NCI-H2081 treated with DMSO at 0.1 percent for 48 hours (cell line): ENCODE data around the gene DIS3L2.
"Not testable (repeated sequence)": the region's sequence is repeated elsewhere in the genome, so short reads cannot be mapped to it uniquely, and the experiment has no call there.

Experiments used
- DNase-seq: peaks from one replicate; lab custom pipeline; 2025; lab: John Stamatoyannopoulos, UW

DIS3L2 gene

DNA sequence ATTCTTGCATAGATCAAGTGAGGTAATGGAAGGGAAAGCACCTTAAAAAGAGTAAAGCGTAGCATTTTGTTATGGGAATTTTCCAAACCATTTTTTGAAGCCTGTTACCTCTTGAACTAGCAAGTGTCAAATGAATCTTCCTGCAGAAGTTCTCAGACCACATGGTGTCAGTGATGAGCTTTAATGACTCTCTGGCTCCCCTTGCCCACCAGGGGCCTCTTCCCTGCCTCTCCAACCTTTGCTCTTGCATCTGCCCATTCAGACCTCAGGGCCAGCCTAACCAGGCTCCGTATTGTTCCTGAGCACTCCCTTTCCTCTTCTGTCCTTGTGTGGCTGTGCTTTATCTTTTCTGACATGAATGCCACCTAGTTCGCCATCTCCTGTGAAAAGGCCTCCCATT lies 155.9 kb downstream of the DIS3L2 start:
- DNase-seq, result no peak

DNA sequence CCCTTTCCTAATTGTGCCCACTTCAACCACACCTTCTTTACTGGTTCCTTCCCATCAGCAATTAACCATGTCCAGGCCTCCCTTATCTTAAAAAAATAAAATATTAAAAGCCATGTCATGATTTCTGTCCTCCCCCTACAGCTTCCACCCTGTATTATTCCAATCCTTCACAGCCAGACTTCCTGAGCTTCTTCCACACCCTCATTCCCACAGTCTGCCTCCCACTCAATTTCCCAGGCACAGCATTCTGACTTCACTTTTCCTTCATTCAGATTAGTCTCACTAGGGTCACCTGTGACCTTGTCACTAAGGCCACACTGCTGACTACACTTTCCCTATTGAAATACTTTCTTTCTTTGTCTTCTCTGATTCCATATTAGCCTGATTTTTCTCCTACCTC lies 159.4 kb downstream of the DIS3L2 start:
- no peak for DNase-seq

DNA sequence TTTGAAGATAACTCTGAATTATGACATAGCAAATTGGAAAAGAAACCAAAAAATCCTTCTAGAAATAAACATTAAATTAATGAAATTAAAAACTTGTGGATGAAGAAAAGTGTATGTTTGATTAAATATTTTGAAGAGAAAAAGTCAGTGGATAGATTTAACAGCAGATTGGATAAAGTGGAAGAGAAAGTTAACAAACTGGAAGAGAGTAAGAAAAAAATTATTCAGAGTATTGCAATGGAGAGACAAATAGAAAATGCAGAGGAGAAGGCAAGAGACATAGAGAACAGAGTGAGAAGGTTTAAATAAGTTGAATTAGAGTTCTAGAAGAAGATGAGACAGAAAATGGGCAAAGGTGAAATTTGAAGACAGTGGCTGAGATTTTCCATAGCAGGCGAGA lies 162.8 kb downstream of the DIS3L2 start:
- no peak for DNase-seq

DNA sequence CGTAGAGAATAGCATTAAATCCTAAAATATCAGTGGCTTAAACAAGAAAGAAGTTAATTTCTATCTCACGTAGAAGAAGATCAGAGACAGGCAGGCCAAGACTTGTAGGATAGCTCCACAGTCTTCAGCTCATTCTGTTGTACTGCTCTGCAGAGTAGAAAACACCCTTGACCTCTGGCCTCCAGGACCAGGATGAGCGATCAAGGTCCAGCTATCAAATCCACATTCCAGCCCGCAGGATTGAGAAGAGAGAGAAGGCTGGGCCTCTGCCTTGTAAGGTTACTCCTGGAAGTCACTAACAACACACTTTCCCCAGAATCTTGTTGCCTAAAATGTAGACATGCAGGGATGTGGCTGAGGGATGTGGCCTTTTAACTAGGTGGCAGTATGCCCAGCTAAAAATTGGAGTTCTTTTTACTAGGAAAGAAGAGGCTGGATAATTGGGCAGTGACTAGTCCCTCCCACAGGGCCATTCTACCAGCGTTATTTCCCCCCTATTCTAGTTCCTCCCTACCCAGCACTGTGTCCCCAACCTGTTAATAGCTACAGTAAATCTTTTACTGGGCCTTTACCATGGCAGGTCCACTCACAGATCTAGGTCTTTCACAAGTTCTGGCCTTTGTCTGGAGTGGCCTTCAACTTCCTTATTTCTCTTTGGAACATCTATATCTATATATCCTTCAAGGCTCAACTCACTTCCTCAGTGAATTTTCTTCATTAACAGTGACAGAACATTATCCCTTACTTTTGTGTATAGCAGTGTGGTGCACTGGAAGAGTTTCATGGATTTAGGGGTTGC lies 165.0 kb downstream of the DIS3L2 start:
- DNase-seq, result no peak

DNA sequence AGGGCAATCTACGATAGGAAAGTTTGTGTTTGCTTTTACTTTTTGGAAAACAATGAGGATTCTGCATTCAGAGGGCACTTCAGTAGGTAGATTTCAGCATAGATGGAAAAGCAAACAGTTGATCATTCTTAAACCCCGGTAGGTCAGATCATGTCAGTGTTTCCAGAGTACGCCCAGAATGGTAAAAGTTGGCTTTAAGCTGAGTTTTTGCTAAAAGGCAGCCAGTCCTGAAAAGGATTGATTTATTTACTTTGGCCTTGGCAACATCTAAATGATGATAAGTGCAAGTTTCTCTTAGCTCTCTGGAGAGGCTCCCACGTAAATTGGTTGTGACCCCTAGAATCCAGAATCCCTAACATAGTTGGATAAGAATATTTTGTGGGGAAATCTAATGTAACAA lies 168.0 kb downstream of the DIS3L2 start:
- no peak for DNase-seq

DNA sequence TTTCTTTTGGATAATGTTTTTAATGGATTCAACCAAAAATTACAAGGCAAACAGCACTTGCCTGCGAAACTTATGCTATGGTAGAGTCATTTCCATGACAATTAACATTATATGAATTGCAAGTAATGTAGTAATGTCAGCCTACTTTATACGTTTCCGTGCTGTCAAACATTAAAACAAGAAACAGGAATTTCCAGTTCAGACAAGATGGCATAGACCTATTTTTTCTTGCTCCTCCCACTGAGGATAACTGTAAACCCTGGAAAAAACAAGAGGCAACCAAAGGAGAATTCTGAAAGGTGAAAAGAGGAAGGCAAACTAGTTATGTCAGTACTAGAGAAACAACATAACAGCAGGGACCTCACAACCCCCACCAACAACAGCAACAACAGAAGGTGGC lies 170.7 kb downstream of the DIS3L2 start:
- DNase-seq, result no peak

DNA sequence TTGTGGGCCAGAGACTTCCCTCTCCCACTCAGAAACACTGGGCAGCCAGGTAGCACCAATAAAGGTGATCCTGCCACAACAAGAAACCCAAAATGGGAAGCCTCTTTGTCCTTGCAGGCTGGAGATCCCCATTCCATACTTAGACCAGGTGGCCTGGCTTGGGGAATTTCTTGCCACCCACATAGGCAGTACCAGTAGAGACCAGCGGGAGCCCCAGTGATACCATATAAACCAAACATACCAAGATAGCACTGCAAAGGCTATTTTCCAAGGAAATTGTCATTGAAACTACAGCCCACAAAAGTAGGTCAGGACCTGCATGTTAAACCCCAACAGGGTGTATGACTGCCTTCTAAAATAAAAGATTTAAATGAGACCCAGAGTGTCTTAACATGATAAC lies 171.6 kb downstream of the DIS3L2 start:
- DNase-seq, result no peak

DNA sequence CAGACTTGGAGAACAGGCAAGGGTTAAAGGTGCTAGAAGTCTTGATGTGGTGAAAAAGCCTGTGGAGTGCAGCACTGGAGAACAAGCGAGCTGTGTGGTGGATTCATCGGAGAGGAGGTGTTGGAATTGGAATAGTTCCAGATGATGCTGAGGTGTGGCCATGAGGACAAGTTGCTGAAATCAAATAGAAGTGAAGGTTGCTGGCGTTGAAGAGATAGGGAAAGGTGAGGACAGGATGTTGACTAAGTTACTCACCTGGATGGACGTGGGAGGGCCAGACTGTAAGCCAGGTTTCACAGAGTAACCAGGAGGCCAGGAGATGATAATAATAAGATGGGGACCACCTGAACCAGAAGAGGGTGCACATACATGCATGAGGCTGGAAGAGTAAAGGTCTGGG lies 173.4 kb downstream of the DIS3L2 start:
- no peak for DNase-seq

DNA sequence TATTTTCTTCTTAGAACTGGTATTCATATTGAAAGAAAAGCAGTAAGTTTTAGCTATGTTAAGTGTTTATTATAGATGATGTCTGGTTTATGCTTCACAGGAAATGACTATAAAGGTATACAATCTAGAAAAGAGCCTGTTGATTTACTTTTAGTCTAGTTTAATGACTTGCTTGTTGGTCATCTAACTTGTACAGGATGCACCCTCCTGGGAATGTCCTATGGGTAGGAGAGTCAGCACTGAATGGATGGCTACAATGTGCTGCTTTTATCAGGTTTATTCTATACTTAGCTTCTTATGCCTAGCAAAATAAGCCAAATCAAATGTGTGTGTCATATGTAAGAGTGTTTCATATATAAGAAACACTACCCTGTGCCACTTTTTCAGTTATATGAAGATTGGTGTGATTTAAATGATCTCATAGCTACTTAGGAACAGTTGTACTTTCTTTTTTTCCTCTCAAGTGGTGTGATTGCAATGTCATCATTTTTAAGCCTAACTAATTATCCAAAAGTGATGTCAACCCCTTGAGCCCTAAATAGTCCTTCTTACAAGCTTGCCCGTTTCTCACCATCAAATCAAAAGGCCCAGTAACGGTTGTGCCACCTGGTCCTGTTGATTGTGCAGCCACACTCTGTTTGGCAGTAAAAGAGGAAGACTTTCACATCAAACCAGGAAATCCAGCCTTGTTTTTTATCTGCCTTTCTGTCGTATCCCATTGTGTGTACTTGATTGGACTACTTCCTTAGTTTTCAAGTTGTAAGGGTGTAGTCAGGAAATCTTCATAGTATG lies 176.0 kb downstream of the DIS3L2 start:
- no peak for DNase-seq

DNA sequence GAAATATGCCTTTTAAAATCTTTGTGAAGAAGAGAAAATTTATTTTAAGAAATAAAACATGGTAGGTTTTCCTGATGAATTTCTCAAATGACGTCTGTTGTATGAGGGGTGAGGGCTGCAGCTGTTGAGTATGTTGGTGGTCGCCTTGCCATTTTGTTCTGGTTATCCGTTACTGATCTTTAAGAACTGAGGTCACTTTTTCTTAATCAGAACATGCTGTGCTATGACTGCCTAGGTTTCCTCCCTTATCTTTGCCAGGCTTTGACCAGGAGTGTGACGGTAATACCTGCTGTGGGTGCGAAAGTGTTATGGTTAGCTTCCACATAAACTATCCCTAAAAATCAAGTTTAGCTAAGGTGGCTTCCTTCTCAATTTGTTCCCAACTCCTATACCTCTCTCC lies 176.9 kb downstream of the DIS3L2 start:
- no peak for DNase-seq

DNA sequence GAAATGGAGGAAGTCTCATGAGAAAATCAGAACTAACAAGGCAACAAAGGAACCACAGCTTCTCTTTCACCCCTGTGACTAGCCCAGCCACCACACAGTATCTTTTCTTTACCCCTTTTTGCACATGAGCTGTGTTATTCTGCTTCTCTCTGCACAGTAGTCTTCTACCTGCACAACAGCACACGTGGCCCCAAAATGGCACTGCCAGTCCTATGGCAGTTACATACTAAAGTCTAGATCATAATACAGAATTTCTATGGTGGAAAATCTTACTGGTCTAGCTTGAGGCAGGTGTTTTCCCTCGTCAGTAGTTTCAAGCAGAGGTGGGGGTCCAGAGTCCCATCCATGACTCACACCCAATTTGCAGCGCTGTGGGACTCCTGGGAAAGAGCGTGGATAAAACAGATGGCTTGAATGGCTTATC lies 177.7 kb downstream of the DIS3L2 start:
- DNase-seq, result no peak

DNA sequence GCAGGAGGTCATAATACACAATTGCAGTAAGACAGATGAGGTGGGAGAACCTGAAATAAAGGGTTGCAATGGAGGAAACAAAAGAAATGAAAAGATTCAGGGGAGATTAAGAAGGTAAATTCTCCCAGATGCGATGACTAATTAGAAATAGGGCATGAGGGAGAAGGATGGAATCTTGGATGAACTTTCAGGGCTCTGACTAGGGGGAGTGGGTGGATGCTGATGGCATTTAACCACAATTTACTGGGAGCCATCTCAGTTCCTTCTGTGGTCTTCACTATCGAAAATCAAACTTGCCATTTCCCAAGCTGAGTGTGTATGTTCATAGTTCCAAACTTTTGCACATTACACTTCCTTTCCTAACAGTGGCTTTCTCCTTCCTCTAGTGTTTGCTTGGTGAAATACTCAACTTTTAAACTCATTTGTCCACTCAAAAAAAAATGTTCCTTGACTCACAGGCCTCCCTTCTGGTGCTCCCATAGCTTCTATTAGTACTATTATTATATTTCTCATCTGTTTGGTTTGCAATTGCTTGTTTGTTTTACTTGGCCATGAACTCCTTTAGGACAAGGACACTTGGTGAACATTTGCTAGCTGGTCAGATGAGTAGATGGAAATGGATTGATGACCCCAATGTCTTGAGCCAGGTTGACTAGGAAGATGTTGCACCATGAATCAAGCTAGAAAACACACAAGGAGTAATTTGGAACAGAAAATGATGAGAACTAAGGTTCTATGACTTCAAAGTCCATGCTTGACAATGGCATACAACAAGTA lies 178.5 kb downstream of the DIS3L2 start:
- no peak for DNase-seq

DNA sequence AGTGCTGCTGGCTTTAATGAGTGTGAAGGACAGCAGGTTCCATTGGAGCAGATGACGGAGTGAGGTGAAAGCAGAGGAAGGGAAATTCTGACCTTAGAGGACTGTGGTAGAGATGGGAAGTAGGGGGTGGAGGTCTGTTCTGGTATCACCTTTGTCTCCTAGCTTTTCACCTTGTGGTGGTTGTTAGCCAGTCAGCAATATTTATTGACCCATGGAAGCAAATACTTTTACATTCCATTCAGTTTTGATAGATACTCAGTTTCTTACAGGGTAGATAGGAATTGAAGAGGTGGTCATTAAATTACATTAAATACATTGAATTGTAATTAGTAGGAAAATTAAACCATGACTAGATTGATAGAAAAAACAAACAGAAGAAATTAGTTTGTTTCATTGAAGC lies 180.1 kb downstream of the DIS3L2 start:
- DNase-seq, result no peak

DNA sequence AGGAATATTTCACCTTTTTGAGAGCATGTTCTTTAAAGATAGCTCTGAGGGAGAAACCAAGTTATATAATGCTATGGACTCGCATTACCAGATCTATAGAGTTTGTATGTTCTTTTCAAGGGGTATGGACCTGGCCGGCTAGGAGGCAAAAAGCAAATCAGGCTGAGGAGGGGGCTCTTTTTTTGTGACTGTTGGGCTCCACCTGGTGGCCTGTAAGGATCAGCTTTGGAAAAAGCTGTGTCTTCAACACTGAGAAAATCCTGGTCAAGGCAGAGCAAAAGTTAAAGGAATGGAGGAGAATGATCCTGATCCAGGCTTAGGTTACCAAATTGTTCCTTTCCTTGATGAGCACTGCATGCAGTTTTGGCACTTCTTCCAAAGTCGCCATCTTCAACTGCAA lies 180.5 kb downstream of the DIS3L2 start:
- no peak for DNase-seq

DNA sequence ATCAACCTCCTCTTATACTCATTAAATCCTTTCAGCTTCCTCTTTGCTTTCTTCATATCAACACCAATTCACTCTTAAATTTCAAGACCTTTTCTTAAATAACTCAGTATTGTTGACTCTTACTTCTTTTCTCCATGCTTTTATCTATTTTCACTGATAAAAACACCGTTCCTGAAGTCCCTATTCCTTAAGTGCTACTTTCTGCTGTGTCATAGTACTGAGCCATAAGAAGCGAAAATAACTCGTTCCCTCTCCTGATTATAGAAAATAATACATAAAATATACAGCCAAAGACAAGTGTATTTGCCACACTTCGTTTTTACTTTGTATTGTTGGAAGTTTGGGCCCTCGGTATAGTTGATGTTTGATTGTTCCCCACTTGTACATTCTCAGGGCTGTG lies 181.0 kb downstream of the DIS3L2 start:
- no peak for DNase-seq

DNA sequence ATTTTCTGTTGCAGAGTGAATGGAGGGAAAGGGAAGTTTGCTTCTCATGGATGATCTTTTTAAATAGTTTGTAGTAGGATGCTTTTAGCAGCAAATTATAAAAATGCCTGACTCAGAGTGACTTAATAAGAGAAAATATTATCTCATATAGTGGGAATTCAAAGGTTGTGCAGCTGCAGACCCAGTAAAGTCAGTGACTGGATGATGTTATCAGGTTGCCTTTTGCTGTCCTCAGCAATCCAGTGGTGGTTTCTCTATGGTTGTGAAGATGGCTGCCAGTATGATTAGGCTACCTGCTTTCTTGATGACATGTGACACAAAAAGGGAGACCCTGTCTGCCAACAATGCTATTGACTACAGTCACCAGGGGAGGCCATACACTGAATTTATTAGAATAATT lies 184.8 kb downstream of the DIS3L2 start:
- no peak for DNase-seq

DNA sequence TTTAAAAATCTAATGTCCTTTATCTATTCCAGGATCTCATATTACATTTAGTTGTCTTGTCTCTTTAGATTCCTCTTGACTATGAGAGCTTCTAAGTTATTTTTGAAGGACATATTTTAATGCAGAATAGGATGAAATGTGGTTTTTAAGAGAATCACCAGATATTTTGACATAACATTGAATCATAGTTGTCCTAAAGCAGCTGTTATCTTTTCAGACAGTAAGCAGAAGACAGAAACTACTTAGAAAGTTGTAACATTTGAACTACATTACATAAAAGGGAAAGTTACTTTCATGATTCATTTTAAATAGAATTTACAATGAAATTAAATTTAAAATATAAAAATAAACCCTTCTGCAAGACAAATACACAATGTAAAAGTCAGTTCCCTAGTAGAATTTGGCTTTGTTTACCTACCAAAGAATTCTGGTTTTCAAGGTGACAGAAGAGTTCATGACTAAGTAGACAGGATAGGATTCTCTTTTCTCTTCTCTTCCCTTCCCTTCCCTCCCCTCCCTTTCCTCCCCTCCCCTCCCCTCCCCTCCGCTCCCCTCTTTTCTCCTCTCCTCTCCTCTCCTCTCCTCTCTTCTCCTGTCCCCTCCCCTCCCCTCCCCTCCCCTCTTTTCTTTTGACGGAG lies 186.0 kb downstream of the DIS3L2 start:
- no peak for DNase-seq

DNA sequence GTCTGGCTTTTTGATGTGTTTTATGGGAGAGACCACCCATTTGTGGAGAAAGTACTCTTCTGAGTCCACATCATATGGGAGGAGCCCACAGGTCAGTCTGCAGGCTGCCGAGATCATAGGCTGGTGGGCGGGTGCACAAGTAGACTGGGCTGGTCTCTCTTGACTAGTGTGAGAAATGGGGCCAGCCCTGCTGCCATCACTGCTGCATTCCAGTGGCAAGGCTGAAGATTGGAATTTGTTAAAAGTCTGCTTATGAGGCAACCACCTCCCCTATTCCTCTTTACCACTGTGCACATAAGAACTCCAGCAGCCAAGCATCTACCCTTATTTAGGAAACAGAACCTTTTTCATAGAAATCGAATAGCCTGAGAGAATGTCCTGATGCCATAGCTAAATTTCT lies 200.7 kb downstream of the DIS3L2 start:
- DNase-seq, result no peak

DNA sequence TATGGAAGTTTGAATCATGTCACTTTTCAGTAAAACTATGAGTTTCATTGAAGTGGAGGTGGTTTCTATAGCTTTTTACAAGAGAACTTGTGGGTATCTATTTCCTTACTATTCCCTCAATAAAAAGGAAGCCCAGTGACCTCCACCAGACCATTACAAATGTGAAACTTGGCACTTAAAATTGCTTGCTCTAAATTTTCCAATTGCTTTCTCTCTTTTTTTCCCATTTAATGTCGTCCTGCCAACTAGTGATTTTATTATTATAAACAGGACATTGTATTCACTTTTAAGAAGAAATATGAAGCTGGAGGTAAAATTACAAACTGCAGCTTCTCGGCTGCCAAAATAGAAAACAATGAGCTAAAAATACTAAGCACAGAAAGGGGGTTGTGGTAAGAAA lies 208.9 kb downstream of the DIS3L2 start:
- no peak for DNase-seq

DNA sequence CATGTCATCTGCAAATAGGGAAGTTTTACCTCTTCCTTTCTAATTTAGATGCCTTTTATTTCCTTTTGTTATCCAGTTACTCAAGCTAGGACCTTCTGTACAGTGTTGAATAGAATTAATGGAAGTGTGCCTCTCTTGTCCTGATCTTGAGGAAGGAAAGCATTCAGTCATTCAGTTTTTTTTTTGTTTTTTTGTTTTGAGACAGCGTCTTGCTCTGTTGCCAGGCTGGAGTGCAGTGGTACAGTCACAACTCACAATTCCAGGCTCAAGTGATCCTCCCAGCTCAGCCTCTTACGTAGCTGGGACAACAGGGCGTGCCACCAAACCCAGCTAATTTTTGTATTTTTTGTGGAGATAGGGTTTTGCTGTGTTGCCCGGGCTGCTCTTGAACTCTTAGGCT lies 213.1 kb downstream of the DIS3L2 start:
- DNase-seq, result no peak

DNA sequence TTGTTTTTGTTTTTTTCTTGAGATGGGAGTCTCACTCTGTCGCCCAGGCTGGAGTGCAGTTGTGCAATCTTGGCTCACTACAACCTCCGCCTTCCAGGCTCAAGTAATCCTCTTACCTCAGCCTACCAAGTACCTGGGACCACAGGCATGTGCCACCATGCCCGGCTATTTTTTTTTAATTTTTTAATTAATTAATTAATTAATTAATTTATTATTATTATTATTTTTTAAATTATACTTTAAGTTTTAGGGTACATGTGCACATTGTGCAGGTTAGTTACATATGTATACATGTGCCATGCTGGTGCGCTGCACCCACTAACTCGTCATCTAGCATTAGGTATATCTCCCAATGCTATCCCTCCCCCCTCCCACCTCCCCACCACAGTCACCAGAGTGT lies 215.1 kb downstream of the DIS3L2 start:
- not testable (repeated sequence) for DNase-seq

DNA sequence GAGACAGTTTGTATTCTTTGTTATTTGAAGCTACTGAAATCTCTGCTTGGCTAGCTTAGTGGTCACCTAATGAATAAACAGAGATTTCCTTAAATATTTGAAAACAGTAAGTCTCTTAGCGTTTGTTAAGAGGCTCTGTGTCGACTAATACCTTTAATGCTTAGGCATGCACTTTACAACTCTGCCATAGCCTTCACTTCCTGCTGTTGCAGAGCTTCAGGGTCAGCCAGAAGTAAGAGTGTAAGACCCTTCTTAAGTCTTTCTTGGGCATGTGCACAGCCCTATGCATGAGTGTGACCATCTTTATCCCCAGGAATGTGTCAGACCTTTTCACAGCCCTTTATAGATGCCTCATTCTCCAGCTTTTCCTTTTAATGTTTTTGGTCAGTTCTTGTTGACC lies 221.8 kb downstream of the DIS3L2 start:
- no peak for DNase-seq
